Activated CD4-positive, alpha-beta T cell treated with anti-CD3 and anti-CD28 coated beads for 24 hours (primary cell): ENCODE data around the gene NHERF1.
A peak's percentile ranks its signal among the peaks of the same experiment; 100 is the strongest.

ENCODE experiments used
- DNase-seq, 2 donors: peaks; one replicate each; pipeline ENCODE4 v3.0.0-alpha.2; 2020; ENCODE audit warnings: low read depth in 2 of 2

The NHERF1 gene

GRCh38 chr17:74732042-74732867, 16.2 kb upstream of the NHERF1 start:
- no peak for DNase-seq

- DNase-seq, result no peak
These were observed 14.9 kb upstream of the NHERF1 start for GRCh38 chr17:74733365-74734122.

- no peak for DNase-seq
These were observed 14.2 kb upstream of the NHERF1 start for GRCh38 chr17:74734256-74734655.

- DNase-seq, result no peak
These were observed 11.7 kb upstream of the NHERF1 start, which contains the start of gene RAB37 for GRCh38 chr17:74736513-74737298. Gene RAB37, plus strand, starts transcription at chr17:74737256. Its CDS starts 17 bp downstream, at chr17:74737273.

GRCh38 chr17:74737299-74738050, 11.0 kb upstream of the NHERF1 start:
- no peak for DNase-seq

GRCh38 chr17:74738051-74738996, 10.1 kb upstream of the NHERF1 start:
- DNase-seq, result peak; percentile 47 to 61

GRCh38 chr17:74739227-74739831, 9.1 kb upstream of the NHERF1 start:
- no peak for DNase-seq

GRCh38 chr17:74740173-74740572, 8.3 kb upstream of the NHERF1 start:
- no peak for DNase-seq

- DNase-seq, result no peak
These were observed 7.6 kb upstream of the NHERF1 start for GRCh38 chr17:74740641-74741387.

GRCh38 chr17:74742153-74742515, 6.3 kb upstream of the NHERF1 start:
- no peak for DNase-seq

- DNase-seq, result no peak
These were observed 5.4 kb upstream of the NHERF1 start for GRCh38 chr17:74742978-74743545.

- no peak for DNase-seq
These were observed 4.7 kb upstream of the NHERF1 start for GRCh38 chr17:74743755-74744154.

GRCh38 chr17:74744349-74744713, 4.1 kb upstream of the NHERF1 start:
- DNase-seq, result no peak

GRCh38 chr17:74744714-74745547, 3.5 kb upstream of the NHERF1 start:
- peak; percentile 76 to 82 for DNase-seq

- DNase-seq, result no peak
These were observed 2.8 kb upstream of the NHERF1 start for GRCh38 chr17:74745548-74746177.

GRCh38 chr17:74746376-74746775, 2.1 kb upstream of the NHERF1 start:
- no peak for DNase-seq

- no peak for DNase-seq
These were observed 1.5 kb upstream of the NHERF1 start for GRCh38 chr17:74746922-74747321.

GRCh38 chr17:74748279-74748528, 224 bp upstream of the NHERF1 start:
- DNase-seq, result no peak
